ENCODE data around the gene CAPS.

- TF ChIP-seq CTCF (conservative IDR thresholded peaks at IDR 0.05) (no peak), ZFX (IDR thresholded peaks at IDR 0.05) (no peak)
Observed at GRCh38 chr19:5889288-5889971, 24.6 kb upstream of the CAPS start.
